Ascending aorta (tissue), 2 donors: ENCODE results near the gene SRP54. TPM values are rescaled to one million over a fixed set of nuclear protein-coding genes. Genes with fewer than 3 reads are reported as not detected.

ENCODE experiments used
- DNase-seq, 2 donors: peaks; one replicate each; pipeline ENCODE4 v3.0.0-alpha.2; 2019; ENCODE audit warnings: low spot score in 2 of 2
- H3K27ac ChIP-seq, 2 donors: fragments of 200-600 bp; sonication (generic); one replicate each; pipeline ENCODE4 v1.5.1; 2016 to 2017; ENCODE audit warnings: mild to moderate bottlenecking in 1 of 2
- H3K27me3 ChIP-seq: fragments of 200-600 bp; sonication (generic); one replicate; pipeline ENCODE4 v1.5.1; 2017
- H3K36me3 ChIP-seq, 2 donors: fragments of 200-600 bp; sonication (generic); one replicate each; pipeline ENCODE4 v1.5.1; 2016
- H3K4me1 ChIP-seq, 2 donors: fragments of 200-600 bp; sonication (generic); one replicate each; pipeline ENCODE4 v1.5.1; 2016 to 2017; ENCODE audit warnings: mild to moderate bottlenecking in 1 of 2
- H3K4me3 ChIP-seq, 2 donors: fragments of 200-600 bp; sonication (generic); one replicate each; pipeline ENCODE4 v1.5.1; 2016 to 2017; ENCODE audit warnings: mild to moderate bottlenecking in 1 of 2
- H3K9me3 ChIP-seq, 2 donors: fragments of 200-600 bp; sonication (generic); one replicate each; pipeline ENCODE4 v1.5.1; 2016
- CTCF ChIP-seq, 3 experiments: fragments of 200-600 bp in 2 of 3; fragments of 450-650 bp in 1 of 3; sonication (generic) in 2 of 3; IDR thresholded peaks; one replicate each; pipeline ENCODE4 v1.5.1; 2016 to 2019; ENCODE audit warnings: antibody characterized with exemption in 3 of 3, mild to moderate bottlenecking in 1 of 3, moderate library complexity in 1 of 3
- intact Hi-C: fragments of 100-400 bp; cut with DNase I; formaldehyde crosslinking; loops from one replicate; pipeline ENCODE4 v1.15.1; 2023
- total RNA-seq: library from RNA; depleted of rRNA; stranded (reverse); fragments of >200 nt; gene quantifications from one replicate; pipeline ENCODE4 v1.1.0, GENCODE V29; 2016

Gene SRP54
- total RNA-seq, 1 donor from 2014 or later: 87.7 TPM

DNA sequence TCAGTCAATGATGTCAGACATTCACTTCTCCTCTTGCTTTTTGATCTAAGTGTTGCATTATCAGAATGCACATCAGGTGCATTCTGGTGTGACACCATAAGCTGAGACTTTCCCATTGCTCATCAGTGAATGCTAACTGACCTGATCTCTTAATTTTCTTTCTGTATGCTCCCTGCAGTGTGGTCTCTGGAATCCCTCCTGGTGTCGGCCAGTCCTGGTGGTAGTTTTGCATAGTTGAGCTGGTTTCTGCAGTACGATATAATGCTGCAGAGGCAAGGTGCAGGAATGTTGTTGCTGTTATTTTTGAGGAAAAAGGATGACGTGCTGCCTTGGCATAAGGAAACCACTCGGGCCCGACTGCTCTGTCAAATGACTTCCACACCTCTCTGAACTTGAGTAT, 11.0 kb upstream of the SRP54 start:
- H3K4me1 ChIP-seq: no peaks in the 10 kb centered on the region
- no peak for DNase-seq
- H3K27me3 ChIP-seq: no peaks in the 10 kb centered on the region
- intact Hi-C loops: no loop called here
- H3K36me3 ChIP-seq: peaks cover 9 to 15% of the 10 kb centered on the region in 2 donors
- peak overlapping the region in 1 of 2 donors; percentile 18 for H3K27ac ChIP-seq
- no peak for TF ChIP-seq CTCF (IDR thresholded peaks at IDR 0.05)
- H3K4me3 ChIP-seq: no peak overlapping the region
- no peaks in the 10 kb centered on the region for H3K9me3 ChIP-seq

DNA sequence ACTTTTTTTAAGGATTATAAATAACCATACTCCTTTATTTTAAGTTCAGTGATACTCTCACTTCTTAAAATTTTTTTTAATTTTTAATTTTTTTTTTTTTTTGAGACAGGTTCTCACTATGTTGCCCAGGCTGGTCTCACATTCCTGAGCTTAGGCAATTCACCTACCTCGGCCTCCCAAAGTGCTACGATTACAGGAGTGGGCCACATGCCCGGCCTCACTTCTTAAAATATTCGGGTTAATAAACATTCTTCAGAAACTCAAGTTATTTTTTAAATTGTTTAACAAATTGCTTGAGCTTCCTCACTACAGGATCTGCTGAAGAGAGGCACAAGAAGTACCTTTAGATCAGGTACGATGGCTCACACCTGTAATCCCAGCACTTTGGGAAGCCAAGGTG, 4.3 kb upstream of the SRP54 start:
- intact Hi-C loops: no loop called here
- H3K4me1 ChIP-seq: peaks cover 0 to 5% of the 10 kb centered on the region in 2 donors

DNA sequence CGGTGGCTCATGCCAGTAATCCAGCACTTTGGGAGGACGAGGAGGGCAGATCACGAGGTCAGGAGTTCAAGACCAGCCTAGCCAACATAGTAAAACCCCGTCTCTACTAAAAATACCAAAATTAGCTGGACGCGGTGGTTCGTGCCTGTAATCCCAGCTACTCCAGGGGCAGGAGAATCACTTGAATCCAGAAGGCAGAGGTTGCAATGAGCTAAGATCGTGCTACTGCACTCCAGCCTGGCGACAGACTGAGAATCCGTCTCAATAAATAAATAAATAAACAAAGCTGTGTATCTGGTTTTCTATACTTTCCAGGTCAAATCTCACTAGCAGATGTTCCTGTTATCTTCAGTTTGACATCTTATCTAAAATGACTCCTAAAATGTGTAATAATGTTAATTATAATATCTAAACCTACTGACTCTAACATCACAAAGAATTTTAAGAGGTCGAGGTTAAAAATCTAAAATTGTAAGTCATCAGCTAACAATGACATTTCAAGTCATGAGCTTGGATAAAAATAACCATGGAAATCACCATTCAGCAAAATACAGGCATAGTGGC, 2.4 kb upstream of the SRP54 start:
- no peak for TF ChIP-seq CTCF (IDR thresholded peaks at IDR 0.05)

More for the DNA sequence above, 4.3 kb upstream of the SRP54 start:
- TF ChIP-seq CTCF (IDR thresholded peaks at IDR 0.05): no peak
- H3K4me3 ChIP-seq: no peak overlapping the region
- DNase-seq: no peak
- H3K27ac ChIP-seq: no peak overlapping the region
- no peaks in the 10 kb centered on the region for H3K27me3 ChIP-seq
- H3K36me3 ChIP-seq: no peaks in the 10 kb centered on the region
- no peaks in the 10 kb centered on the region for H3K9me3 ChIP-seq

GRCh38 chr14:34981743-34982420, 910 bp upstream of the SRP54 start:
- peaks cover 0 to 36% of the 10 kb centered on the region in 2 donors for H3K4me1 ChIP-seq
- TF ChIP-seq CTCF (IDR thresholded peaks at IDR 0.05): peak in 2 of 3 experiments; percentile 17 to 32
- peak overlapping the region; percentile 94 to 99 for H3K27ac ChIP-seq
- no peaks in the 10 kb centered on the region for H3K27me3 ChIP-seq
- H3K9me3 ChIP-seq: no peaks in the 10 kb centered on the region
- intact Hi-C loops: loop anchor here (1.0 to 10.0 kb wide), 10 partner anchors 64 to 825 kb away; partner anchors contain the start of genes CFL2, EAPP, FAM177A1 and NFKBIA
- H3K4me3 ChIP-seq: peak overlapping the region; percentile 79 to 91
- DNase-seq: peak in 1 of 2 donors; percentile 71
- no peaks in the 10 kb centered on the region for H3K36me3 ChIP-seq

More for the DNA sequence above, 2.4 kb upstream of the SRP54 start:
- H3K4me3 ChIP-seq: peak overlapping the region; percentile 79 to 91
- peak overlapping the region; percentile 94 to 99 for H3K27ac ChIP-seq
- no peaks in the 10 kb centered on the region for H3K9me3 ChIP-seq
- no peaks in the 10 kb centered on the region for H3K27me3 ChIP-seq
- peaks cover 0 to 24% of the 10 kb centered on the region in 2 donors for H3K4me1 ChIP-seq
- H3K36me3 ChIP-seq: no peaks in the 10 kb centered on the region
- intact Hi-C loops: loop anchor here (5.0 to 10.0 kb wide), 3 partner anchors 348 to 827 kb away; partner anchors contain the start of genes EAPP, RALGAPA1 and SNX6
- DNase-seq: no peak

DNA sequence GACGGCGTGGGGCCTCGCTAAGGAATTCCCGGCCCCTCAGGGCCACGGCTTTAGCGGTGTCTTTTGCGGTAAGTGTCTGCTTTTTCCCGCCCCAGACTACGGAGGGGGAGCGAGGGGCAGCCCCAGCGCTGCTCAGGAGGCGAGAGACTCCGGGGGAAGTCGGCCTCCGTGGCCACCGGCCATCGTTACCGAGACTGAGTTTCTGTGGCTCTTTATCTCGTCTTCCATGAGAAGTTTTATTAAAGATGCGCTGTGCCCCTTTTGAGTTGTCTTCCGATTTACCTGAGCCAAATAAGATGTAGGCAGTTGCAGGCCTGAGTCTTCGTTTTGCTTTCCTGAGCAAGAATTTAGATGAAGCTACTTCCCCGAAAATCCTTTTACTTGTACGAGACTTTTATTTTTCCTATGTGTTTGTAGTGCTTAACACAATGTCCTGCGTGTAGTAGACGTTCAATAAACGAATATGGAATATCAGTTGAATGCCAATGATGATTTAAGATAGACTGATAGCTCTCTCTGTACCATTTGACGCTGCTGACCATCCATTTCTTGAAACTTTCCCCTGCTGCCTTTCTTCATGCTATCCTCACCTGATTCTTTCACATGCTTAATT, 462 bp downstream of the SRP54 start:
- intact Hi-C loops: loop anchor here (2.0 to 10.0 kb wide), 6 partner anchors 268 to 824 kb away; partner anchors contain the start of genes CFL2, EAPP, PSMA6 and RALGAPA1
- Histone ChIP-seq H3K9me3 (no peaks in the 10 kb centered on the region), H3K4me1 (peaks cover 0 to 39% of the 10 kb centered on the region in 2 donors), H3K27me3 (no peaks in the 10 kb centered on the region), H3K36me3 (no peaks in the 10 kb centered on the region), H3K27ac (peak overlapping the region; percentile 94 to 99), H3K4me3 (peak overlapping the region; percentile 79 to 91)
- no peak for TF ChIP-seq CTCF (IDR thresholded peaks at IDR 0.05)
- DNase-seq: no peak
